Right lobe of liver (tissue), 4 donors: ENCODE results near the gene TERT.

Source experiments
- CTCF ChIP-seq, 4 donors: fragments of 200-600 bp in 3 of 4; fragments of 450-650 bp in 1 of 4; IDR thresholded peaks; one replicate each; pipeline versions ENCODE4 v1.5.1 to v1.8.0; 2016 to 2022; ENCODE audit warnings: antibody characterized with exemption in 4 of 4, mild to moderate bottlenecking in 2 of 4
- POLR2A ChIP-seq: fragments of 450-650 bp; IDR thresholded peaks from one replicate; pipeline ENCODE4 v1.6.1; 2017; ENCODE audit warnings: antibody characterized with exemption, mild to moderate bottlenecking
- donor health status: DM: no; HTN: no; CAD: no.
- donor health status: DM: no; HTN: no; CAD: no.
- donor health status: DM: no; HTN: yes; CAD: no.

DNA sequence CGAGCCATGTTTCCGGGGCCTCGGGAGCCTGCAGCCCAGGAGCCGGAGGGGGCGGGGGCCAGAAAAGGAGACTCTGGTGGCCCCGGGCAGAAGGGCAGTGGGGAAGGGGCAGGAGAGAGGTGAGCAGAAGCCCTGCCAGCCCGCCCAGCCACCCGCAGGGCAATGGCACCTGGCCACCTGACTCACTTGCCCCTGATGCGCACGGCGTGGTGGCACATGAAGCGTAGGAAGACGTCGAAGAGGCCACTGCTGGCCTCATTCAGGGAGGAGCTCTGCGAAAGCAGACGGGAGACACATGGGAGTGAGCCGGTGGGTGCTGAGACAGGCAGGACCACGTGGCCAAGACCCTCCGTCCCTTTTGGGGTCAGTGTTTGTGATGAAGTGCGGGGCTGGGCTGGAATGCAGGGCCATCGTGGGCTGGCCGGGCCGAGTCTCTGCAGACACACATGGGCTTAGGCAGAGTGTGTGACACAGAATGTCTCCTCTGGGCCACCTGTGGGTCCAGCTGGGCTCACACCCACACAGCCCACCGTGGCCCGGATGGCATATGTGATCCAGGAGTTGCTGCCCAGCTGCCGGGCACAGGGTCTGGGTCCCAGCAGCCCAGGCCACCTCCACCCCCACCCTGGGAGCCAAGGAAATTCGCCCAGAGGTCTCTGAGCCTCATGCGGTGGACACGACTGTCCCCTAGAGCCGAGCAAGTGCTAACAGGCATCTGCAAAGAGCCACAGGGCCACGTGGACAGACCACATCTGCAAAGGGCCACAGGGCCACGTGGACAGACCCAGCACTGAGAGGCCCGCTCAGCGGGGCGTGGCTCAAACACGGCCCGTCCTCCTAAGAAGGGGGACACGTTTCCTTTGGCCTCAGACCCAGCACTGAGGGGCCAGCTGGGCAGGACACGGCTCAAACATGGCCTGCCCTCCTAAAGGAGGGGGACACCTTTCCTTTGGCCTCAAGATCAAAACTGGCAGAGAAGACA lies 23.6 kb downstream of the TERT start:
- TF ChIP-seq POLR2A, result no peak
- TF ChIP-seq CTCF (IDR thresholded peaks at IDR 0.05), result no peak
